ENCODE measurements around the gene VWA5B2. TPM values are rescaled to one million over a fixed set of nuclear protein-coding genes. Genes with fewer than 3 reads are reported as not detected.

VWA5B2 gene
- total and polyA plus RNA-seq, 2 of the 13 experiments (the other 11 are each of a cell fraction or from before 2014, with no cell fraction given) = 0.03 to 0.04 TPM

DNA sequence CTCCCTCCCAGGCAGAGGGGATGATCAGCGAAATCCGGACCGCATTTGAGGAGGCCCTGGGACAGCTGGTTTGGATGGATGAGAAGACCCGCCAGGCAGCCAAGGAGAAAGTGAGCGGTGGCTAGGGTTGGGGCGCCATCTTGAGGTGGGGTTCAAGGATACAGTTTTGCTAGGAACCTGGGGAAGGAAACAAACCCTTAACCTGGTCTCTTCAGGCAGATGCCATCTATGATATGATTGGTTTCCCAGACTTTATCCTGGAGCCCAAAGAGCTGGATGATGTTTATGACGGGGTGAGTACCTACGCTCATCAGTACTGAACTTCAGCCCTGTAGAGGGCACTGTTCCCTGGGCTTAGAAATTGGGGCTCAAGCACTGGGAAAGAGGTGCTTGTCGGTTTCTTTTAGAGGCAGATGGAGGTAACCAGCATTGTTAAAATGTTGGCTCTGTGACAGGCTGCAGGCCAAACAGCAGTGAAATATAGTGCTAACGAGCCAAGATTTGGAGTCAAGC, 60.1 kb downstream of the VWA5B2 start:
- Histone ChIP-seq H3K4me1 (ENCODE audit: insufficient read depth, low read length) (peaks cover 44% of the 10 kb centered on the region), H3K27me3 (ENCODE audit: control insufficient read depth in 1 of 2, insufficient read depth in 2 of 2, low read length in 2 of 2) (peaks cover 3 to 24% of the 10 kb centered on the region in 2 experiments; a peak in 3 of 5 replicates), H3K4me2 (ENCODE audit: low read depth, low read length) (no peak overlapping the region), H3K9me3 (ENCODE audit: low read length) (no peaks in the 10 kb centered on the region), H2AFZ (ENCODE audit: low read length) (no peak overlapping the region), H3K9ac (ENCODE audit: insufficient read depth, low read depth, low read length) (no peak overlapping the region), H3K79me2 (ENCODE audit: insufficient read depth, low read length) (no peaks in the 10 kb centered on the region), H3K4me3 (replicated peaks in 1 of 3; ENCODE audit: insufficient read depth in 1 of 3, low read depth in 2 of 3, low read length in 3 of 3) (no peak overlapping the region), H4K20me1 (ENCODE audit: insufficient read depth, low read length) (0 out of 2 replicates have a peak, but pooled peaks cover 3% of the 10 kb centered on the region), H3K27ac (ENCODE audit: extremely low read length, insufficient read depth, low read length) (no peak overlapping the region), H3K36me3 (replicated peaks in 1 of 2; ENCODE audit: control insufficient read depth in 1 of 2, insufficient read depth in 2 of 2, low read length in 2 of 2) (no peaks in the 10 kb centered on the region)
- intact Hi-C loops (cut with micrococcal nuclease; ENCODE audit: unreplicated experiment) (loop anchor here (1.0 to 10.0 kb wide), 3 partner anchors 39 to 392 kb away; partner anchors contain the start of gene VWA5B2), in situ Hi-C loops (cut with HindIII; ENCODE audit: extremely low pct_ligation_motif_present, low pct_unique_long_range_greater_than_20kb) (no loop called here)
- FAIRE-seq (peak; percentile 57), DNase-seq (ENCODE audit: low spot score) (no peak), ATAC-seq (peak; percentile 34)
- WGBS (ENCODE audit: low lambda C conversion rate) = 3% methylated on average over 9 of the region's 10 CpGs
- ChIA-PET CTCF (ENCODE audit: low intra/inter-chr PET ratio, low total read pairs) (interaction anchor here (1.0 to 1.6 kb wide), 2 partner anchors 62 to 144 kb away, joined by 3 read pairs; no protein-coding TSS in a partner anchor), POLR2A (no interaction called here)
- no TSS peak for BruUV-seq (replicated peaks)
- TF ChIP-seq SMC3 (IDR thresholded peaks at IDR 0.05; ENCODE audit: low read length) = 0 out of 2 replicates have a peak, but pooled peaks have one; percentile 3
- no peak for TF ChIP-seq ZNF83 (CRISPR knock-in tag; IDR thresholded peaks at IDR 0.05; ENCODE audit: borderline replicate concordance)
- TF ChIP-seq, protein P1, sequence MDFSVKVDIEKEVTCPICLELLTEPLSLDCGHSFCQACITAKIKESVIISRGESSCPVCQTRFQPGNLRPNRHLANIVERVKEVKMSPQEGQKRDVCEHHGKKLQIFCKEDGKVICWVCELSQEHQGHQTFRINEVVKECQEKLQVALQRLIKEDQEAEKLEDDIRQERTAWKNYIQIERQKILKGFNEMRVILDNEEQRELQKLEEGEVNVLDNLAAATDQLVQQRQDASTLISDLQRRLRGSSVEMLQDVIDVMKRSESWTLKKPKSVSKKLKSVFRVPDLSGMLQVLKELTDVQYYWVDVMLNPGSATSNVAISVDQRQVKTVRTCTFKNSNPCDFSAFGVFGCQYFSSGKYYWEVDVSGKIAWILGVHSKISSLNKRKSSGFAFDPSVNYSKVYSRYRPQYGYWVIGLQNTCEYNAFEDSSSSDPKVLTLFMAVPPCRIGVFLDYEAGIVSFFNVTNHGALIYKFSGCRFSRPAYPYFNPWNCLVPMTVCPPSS (IDR thresholded peaks at IDR 0.05) = no peak
- no peak for TF ChIP-seq SOX5 (CRISPR knock-in tag; IDR thresholded peaks at IDR 0.05; ENCODE audit: borderline replicate concordance)
- peak; percentile 70 for TF ChIP-seq STAG1 (CRISPR knock-in tag; IDR thresholded peaks at IDR 0.05)
- TF ChIP-seq ZNF552 (CRISPR knock-in tag; IDR thresholded peaks at IDR 0.05; ENCODE audit: borderline replicate concordance) = no peak
- TF ChIP-seq, protein P2, sequence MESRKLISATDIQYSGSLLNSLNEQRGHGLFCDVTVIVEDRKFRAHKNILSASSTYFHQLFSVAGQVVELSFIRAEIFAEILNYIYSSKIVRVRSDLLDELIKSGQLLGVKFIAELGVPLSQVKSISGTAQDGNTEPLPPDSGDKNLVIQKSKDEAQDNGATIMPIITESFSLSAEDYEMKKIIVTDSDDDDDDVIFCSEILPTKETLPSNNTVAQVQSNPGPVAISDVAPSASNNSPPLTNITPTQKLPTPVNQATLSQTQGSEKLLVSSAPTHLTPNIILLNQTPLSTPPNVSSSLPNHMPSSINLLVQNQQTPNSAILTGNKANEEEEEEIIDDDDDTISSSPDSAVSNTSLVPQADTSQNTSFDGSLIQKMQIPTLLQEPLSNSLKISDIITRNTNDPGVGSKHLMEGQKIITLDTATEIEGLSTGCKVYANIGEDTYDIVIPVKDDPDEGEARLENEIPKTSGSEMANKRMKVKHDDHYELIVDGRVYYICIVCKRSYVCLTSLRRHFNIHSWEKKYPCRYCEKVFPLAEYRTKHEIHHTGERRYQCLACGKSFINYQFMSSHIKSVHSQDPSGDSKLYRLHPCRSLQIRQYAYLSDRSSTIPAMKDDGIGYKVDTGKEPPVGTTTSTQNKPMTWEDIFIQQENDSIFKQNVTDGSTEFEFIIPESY (CRISPR knock-in tag; IDR thresholded peaks at IDR 0.05) = peak; percentile 72; the same call in 1 of the 2 replicates
- TF ChIP-seq, protein P3, sequence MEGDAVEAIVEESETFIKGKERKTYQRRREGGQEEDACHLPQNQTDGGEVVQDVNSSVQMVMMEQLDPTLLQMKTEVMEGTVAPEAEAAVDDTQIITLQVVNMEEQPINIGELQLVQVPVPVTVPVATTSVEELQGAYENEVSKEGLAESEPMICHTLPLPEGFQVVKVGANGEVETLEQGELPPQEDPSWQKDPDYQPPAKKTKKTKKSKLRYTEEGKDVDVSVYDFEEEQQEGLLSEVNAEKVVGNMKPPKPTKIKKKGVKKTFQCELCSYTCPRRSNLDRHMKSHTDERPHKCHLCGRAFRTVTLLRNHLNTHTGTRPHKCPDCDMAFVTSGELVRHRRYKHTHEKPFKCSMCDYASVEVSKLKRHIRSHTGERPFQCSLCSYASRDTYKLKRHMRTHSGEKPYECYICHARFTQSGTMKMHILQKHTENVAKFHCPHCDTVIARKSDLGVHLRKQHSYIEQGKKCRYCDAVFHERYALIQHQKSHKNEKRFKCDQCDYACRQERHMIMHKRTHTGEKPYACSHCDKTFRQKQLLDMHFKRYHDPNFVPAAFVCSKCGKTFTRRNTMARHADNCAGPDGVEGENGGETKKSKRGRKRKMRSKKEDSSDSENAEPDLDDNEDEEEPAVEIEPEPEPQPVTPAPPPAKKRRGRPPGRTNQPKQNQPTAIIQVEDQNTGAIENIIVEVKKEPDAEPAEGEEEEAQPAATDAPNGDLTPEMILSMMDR (CRISPR knock-in tag; IDR thresholded peaks at IDR 0.05) = peak; percentile 89
- TF ChIP-seq MIXL1 (CRISPR knock-in tag; IDR thresholded peaks at IDR 0.05) = no peak
- no peak for TF ChIP-seq WIZ (CRISPR knock-in tag; IDR thresholded peaks at IDR 0.05)
- no peak for TF ChIP-seq SOX13 (IDR thresholded peaks at IDR 0.05)
- TF ChIP-seq SOX13 (CRISPR knock-in tag; conservative IDR thresholded peaks at IDR 0.05 in 1 of 2, IDR thresholded peaks at IDR 0.05 in 1 of 2) = no peak
- TF ChIP-seq RBM39 (IDR thresholded peaks at IDR 0.05; ENCODE audit: low read depth, low read length, poor library complexity, severe bottlenecking) = no peak
- TF ChIP-seq, protein P4, sequence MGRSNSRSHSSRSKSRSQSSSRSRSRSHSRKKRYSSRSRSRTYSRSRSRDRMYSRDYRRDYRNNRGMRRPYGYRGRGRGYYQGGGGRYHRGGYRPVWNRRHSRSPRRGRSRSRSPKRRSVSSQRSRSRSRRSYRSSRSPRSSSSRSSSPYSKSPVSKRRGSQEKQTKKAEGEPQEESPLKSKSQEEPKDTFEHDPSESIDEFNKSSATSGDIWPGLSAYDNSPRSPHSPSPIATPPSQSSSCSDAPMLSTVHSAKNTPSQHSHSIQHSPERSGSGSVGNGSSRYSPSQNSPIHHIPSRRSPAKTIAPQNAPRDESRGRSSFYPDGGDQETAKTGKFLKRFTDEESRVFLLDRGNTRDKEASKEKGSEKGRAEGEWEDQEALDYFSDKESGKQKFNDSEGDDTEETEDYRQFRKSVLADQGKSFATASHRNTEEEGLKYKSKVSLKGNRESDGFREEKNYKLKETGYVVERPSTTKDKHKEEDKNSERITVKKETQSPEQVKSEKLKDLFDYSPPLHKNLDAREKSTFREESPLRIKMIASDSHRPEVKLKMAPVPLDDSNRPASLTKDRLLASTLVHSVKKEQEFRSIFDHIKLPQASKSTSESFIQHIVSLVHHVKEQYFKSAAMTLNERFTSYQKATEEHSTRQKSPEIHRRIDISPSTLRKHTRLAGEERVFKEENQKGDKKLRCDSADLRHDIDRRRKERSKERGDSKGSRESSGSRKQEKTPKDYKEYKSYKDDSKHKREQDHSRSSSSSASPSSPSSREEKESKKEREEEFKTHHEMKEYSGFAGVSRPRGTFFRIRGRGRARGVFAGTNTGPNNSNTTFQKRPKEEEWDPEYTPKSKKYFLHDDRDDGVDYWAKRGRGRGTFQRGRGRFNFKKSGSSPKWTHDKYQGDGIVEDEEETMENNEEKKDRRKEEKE (IDR thresholded peaks at IDR 0.05) = no peak
- TF ChIP-seq NBN (conservative IDR thresholded peaks at IDR 0.05) = no peak
- TF ChIP-seq BRD4 (CRISPR knock-in tag; IDR thresholded peaks at IDR 0.05) = no peak

Measured in HepG2 (cell line).